Cardiac fibroblast (primary cell): ENCODE results near the gene FAHD1.

Experiments used
- DNase-seq, 2 donors: peaks; one replicate each; pipeline versions ENCODE4 v3.0.0 to v3.0.0-alpha.2; 2010; ENCODE audit warnings: low read depth in 2 of 2
- H3K4me3 ChIP-seq, 2 donors: replicated peaks in 1 of 2; 1 replicate in 1 of 2; 2 replicates in 1 of 2; pipeline ENCODE4 v1.5.1; 2011; ENCODE audit warnings: low read depth in 2 of 2, low read length in 2 of 2, mild to moderate bottlenecking in 2 of 2, moderate library complexity in 1 of 2
- TF ChIP-seq, protein P1 (sequence below): IDR thresholded peaks from one replicate; pipeline ENCODE4 v1.5.1; 2011; ENCODE audit warnings: low read depth, mild to moderate bottlenecking, low read length, inconsistent platforms

FAHD1 gene

DNA sequence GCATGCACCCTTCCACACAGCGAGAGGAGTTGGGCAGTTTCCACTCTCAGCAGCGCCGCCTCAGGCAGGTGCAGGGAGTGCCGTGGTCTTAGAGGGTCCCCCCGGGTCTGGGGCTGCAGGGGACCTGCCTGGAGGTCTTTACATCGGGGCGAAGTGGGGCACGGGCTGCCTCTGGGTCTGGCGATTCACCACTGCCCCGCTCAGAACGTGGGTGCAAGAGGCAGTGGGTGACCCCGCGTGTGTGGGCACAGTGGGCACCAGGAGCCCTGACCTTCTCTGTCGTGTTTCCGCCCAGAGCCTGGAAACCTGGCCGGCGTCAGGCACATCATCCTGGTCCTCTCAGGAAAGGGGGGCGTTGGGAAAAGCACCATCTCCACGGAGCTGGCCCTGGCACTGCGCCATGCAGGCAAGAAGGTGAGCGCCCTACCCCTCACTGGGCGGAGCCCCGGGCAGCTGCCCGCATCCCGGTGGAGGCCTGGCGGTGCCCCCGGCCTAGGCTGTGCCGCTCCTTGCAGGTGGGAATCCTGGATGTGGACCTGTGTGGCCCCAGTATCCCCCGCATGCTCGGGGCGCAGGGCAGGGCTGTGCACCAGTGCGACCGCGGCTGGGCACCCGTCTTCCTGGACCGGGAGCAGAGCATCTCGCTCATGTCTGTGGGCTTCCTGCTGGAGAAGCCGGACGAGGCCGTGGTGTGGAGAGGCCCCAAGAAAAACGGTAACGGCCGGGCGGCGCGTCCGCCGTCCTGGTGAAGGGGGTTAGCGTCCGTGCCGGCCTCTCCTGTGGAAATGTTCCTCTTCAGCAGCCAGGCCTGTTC is 40.6 kb upstream of the FAHD1 start:
- H3K4me3 ChIP-seq: no peak overlapping the region

DNA sequence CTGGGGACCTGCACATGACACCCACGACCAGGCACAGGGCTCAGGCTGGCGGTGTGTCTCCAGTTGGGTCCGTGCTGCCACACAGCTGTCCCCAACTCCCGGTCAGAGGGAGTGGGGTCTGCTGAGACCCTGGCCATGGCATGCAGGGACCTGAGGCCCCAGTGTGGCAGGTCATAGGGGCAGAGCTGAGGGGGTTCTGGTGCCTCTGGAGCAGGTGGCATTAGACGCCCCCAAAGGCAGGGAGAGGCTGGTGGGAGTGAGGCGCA is 40.0 kb upstream of the FAHD1 start:
- no peak for DNase-seq
- H3K4me3 ChIP-seq: no peak overlapping the region
- TF ChIP-seq, protein P1, sequence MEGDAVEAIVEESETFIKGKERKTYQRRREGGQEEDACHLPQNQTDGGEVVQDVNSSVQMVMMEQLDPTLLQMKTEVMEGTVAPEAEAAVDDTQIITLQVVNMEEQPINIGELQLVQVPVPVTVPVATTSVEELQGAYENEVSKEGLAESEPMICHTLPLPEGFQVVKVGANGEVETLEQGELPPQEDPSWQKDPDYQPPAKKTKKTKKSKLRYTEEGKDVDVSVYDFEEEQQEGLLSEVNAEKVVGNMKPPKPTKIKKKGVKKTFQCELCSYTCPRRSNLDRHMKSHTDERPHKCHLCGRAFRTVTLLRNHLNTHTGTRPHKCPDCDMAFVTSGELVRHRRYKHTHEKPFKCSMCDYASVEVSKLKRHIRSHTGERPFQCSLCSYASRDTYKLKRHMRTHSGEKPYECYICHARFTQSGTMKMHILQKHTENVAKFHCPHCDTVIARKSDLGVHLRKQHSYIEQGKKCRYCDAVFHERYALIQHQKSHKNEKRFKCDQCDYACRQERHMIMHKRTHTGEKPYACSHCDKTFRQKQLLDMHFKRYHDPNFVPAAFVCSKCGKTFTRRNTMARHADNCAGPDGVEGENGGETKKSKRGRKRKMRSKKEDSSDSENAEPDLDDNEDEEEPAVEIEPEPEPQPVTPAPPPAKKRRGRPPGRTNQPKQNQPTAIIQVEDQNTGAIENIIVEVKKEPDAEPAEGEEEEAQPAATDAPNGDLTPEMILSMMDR: no peak

More for the DNA sequence above, 40.6 kb upstream of the FAHD1 start:
- no peak for DNase-seq
- TF ChIP-seq, protein P1: no peak

DNA sequence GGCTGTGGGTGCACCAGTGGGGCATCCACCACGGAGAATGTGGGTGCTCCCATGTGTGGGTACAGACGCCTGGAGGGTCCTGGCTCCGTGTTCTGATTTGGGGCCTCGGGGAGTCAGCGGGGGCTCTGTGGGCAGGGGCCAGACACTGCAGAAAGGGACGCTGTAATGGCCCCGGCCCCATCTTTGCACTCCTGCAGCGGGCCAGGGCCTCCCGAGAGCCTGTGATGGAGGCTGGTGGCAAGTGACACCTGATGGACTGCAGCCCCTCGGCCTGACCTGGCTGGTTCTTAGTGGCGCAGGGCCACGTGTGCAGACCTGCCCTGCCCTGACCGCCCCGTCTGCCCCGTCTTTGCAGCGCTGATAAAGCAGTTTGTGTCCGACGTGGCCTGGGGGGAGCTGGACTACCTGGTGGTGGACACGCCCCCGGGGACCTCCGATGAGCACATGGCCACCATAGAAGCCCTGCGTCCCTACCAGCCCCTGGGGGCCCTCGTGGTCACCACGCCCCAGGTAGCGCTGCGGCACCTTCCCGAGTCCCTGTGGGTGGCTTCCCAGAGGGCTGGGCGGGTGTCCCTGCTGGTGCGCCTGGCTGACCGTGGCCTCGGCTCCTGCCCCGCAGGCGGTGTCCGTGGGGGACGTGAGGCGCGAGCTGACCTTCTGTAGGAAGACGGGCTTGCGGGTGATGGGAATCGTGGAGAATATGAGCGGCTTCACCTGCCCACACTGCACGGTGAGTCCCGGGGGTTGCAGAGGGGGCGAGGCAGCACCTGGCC is 39.5 kb upstream of the FAHD1 start:
- H3K4me3 ChIP-seq: no peak overlapping the region
- DNase-seq: no peak
- TF ChIP-seq, protein P1: no peak

DNA sequence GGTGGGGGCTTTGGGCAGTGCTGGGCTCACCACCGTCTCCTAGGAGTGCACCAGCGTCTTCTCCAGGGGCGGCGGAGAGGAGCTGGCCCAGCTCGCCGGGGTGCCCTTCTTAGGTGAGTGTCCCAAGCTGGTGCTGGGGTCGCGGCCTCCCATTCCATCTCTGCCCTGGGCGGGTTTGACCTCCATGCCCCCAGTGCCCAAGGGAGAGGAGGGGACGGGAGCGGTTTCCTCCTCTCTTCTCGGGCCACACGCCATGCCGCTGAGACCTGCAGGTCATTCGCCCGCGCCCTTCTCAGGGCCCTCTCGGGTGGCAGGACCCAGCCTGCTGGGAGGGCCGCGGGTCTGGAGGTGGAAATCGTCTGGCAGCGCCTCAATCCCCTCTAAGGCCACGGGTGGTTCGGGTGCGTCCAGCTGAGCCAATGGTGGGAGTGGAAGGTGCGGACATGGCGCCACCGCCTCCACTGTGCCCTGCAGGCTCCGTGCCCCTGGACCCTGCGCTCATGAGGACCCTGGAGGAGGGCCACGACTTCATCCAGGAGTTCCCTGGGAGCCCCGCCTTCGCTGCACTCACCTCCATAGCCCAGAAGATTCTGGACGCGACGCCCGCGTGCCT is 38.8 kb upstream of the FAHD1 start:
- TF ChIP-seq, protein P1: no peak
- H3K4me3 ChIP-seq: no peak overlapping the region
- DNase-seq: no peak

DNA sequence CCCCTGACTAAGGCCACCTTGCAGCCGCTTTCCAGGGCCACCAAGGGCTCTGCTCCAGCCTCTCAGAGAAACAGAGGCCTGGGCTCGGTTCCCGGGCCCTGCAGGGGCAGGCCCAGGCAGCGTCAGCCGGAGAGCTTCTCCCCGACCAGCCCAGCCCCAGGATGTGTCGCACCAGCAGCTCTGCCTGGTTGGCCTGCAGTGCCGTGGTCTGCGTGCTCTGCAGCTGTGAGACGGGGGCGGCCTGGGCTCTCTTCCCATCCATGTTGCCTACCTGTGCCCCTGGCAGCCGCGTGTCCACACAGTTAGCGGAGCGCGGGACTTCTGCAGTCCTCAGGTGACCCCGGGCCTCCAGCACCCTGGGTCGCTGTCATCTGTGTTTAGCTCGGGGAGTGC is 38.3 kb upstream of the FAHD1 start:
- TF ChIP-seq, protein P1: no peak
- no peak for DNase-seq
- H3K4me3 ChIP-seq: no peak overlapping the region

DNA sequence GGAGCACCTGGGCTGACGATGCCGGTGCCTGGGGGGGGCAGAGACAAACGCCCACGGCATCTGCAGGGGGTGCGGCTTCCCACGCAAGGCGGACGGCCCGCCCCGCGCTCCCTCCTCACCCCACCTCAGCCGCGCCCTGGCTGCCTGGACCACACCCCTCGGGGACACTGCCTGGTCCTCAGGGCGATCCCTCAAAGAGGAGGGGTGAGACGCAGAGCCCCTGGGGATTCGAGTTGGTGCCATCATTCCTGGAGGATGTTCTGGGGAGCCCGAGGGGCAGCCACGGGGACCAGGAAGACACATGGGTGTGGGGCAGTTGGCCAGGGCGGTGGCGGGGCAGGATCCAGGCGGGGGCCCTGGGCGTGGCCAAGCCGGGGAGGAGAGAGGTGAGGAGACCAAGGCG is 37.4 kb upstream of the FAHD1 start:
- DNase-seq: no peak
- H3K4me3 ChIP-seq: no peak overlapping the region
- TF ChIP-seq, protein P1: no peak
